GM12892 (cell line): ENCODE results near the gene PYURF.

Experiments used
- POLR2A ChIP-seq: IDR thresholded peaks from 2 replicates; pipeline ENCODE4 v1.6.1; 2011; ENCODE audit warnings: low read depth, low read length, control low read depth
- POLR2AphosphoS5 ChIP-seq: IDR thresholded peaks from 2 replicates; pipeline ENCODE4 v1.6.1; 2011; ENCODE audit warnings: low read depth, low read length, control low read depth

DNA sequence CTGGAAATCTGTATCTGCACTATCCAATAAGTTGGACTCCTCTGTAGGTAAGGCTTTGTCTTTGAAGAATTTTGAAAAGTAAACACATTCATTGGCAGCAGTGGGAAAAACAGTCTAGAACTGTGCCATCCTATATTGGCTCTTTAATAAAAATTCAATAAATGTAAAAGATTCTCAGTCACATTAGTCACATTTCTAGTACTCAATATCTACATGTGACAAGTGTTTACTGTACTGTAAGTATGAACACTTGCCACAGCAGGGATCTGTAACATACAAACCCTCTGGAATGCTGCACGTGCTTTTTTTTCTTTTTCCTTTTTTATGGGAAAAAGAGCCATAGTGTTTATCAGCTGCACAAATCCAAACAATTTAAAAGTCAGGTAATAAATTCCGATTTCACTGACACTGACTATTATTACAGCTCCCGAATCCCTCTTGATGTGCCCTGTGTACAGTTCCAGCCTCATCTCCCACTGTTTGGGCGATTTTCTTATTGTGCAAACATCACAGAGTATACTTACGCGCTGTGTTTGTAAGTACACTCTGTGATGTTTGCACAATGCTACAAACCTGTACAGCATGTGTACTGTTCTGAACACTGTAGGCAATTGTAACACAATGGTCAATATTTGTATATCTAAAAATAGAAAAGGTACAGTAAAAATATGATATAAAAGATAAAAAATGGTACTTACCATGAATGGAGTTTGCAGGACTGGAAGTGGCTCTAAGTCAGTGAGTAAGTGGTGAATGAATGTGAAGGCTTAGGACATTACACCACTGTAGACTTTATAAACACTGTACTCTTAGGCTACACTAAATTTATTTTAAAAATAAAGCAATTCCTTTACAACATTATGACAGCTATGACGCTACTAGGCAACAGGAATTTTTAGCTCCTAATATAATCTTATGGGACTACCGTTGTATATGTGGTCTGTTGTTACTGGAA, 8.7 kb downstream of the PYURF start:
- TF ChIP-seq POLR2A, result no peak
- no peak for TF ChIP-seq POLR2AphosphoS5
